Naive thymus-derived CD4-positive, alpha-beta T cell (primary cell): ENCODE data around the gene DHX57. TPM values are rescaled to one million over a fixed set of nuclear protein-coding genes. Genes with fewer than 3 reads are reported as not detected.
A peak's percentile ranks its signal among the peaks of the same experiment; 100 is the strongest.

Experiments
- ATAC-seq: fragments of 150-1000 bp; cut with Tn5 transposase; 2 replicates; pipeline ENCODE4 v1.10.0; 2021; ENCODE audit warnings: mild to moderate bottlenecking, moderate library complexity
- CTCF ChIA-PET: fragments of 350-600 bp; sonication (Branson Sonifier 250); formaldehyde crosslinking; loops from one replicate; lab custom pipeline; 2021; ENCODE audit warnings: antibody characterized with exemption; lab: Charles Lee
- POLR2A ChIA-PET: fragments of 350-600 bp; sonication (Branson Sonifier 250); formaldehyde crosslinking; loops from one replicate; lab custom pipeline; 2021; ENCODE audit warnings: antibody characterized with exemption, inconsistent platforms; lab: Charles Lee
- DNase-seq, 9 donors: peaks; one replicate each; pipeline versions ENCODE4 v3.0.0 to v3.0.0-alpha.2; 2020 to 2022; ENCODE audit warnings: mixed read lengths in 1 of 9
- H3K27ac ChIP-seq: one replicate; pipeline ENCODE4 v1.7.0; 2013; ENCODE audit warnings: mild to moderate bottlenecking, low read depth, low read length, moderate library complexity
- H3K27me3 ChIP-seq, 2 donors: one replicate each; pipeline ENCODE4 v1.7.0; 2013; ENCODE audit warnings: low read length in 2 of 2, mild to moderate bottlenecking in 2 of 2, moderate library complexity in 2 of 2; ENCODE audit not compliant: control insufficient read depth in 2 of 2, insufficient read depth in 2 of 2
- H3K36me3 ChIP-seq, 3 experiments: 1 replicate in 2 of 3; 2 replicates in 1 of 3; pipeline ENCODE4 v1.7.0; 2013; ENCODE audit warnings: low read length in 3 of 3, mild to moderate bottlenecking in 3 of 3, moderate library complexity in 1 of 3; ENCODE audit not compliant: insufficient read depth in 3 of 3, control insufficient read depth in 2 of 3
- H3K4me1 ChIP-seq, 2 donors: one replicate each; pipeline ENCODE4 v1.7.0; 2013; ENCODE audit warnings: low read length in 2 of 2, mild to moderate bottlenecking in 2 of 2, moderate library complexity in 1 of 2; ENCODE audit not compliant: control insufficient read depth in 2 of 2, insufficient read depth in 2 of 2
- H3K4me3 ChIP-seq: 2 replicates; pipeline ENCODE4 v1.7.0; 2013; ENCODE audit warnings: mild to moderate bottlenecking, low read length
- H3K9me3 ChIP-seq, 3 experiments: 1 replicate in 2 of 3; 2 replicates in 1 of 3; pipeline ENCODE4 v1.7.0; 2013; ENCODE audit warnings: low read length in 3 of 3; ENCODE audit not compliant: control insufficient read depth in 2 of 3
- H3K27ac Mint-ChIP-seq, 9 donors: one replicate each; pipeline ENCODE4 v1.8.0; 2020 to 2022; ENCODE audit warnings: mixed read lengths in 9 of 9, mild to moderate bottlenecking in 8 of 9, moderate library complexity in 5 of 9, inconsistent platforms in 2 of 9
- H3K27me3 Mint-ChIP-seq, 5 donors: one replicate each; pipeline ENCODE4 v1.8.0; 2021 to 2022; ENCODE audit warnings: mixed read lengths in 5 of 5, mild to moderate bottlenecking in 1 of 5
- H3K36me3 Mint-ChIP-seq, 5 donors: one replicate each; pipeline ENCODE4 v1.8.0; 2020 to 2022; ENCODE audit warnings: mixed read lengths in 5 of 5, mild to moderate bottlenecking in 3 of 5, inconsistent platforms in 1 of 5
- H3K4me1 Mint-ChIP-seq, 7 donors: one replicate each; pipeline ENCODE4 v1.8.0; 2020 to 2022; ENCODE audit warnings: mixed read lengths in 7 of 7, mild to moderate bottlenecking in 3 of 7, inconsistent platforms in 1 of 7
- H3K4me3 Mint-ChIP-seq, 10 donors: one replicate each; pipeline ENCODE4 v1.8.0; 2020 to 2022; ENCODE audit warnings: mild to moderate bottlenecking in 10 of 10, mixed read lengths in 10 of 10, moderate library complexity in 6 of 10, inconsistent platforms in 2 of 10
- H3K9me3 Mint-ChIP-seq, 11 donors: one replicate each; pipeline ENCODE4 v1.8.0; 2020 to 2022; ENCODE audit warnings: mixed read lengths in 11 of 11, mild to moderate bottlenecking in 4 of 11, inconsistent platforms in 1 of 11, moderate library complexity in 1 of 11
- intact Hi-C, 2 donors: fragments of 100-400 bp; cut with micrococcal nuclease; formaldehyde crosslinking; loops; one replicate each; pipeline ENCODE4 v1.15.1; 2023
- polyA plus RNA-seq, 2 donors: library from polyadenylated mRNA; unstranded; fragments of 300-500 nt; fragmentation: Illumina TruSeq; gene quantifications; one replicate each; pipeline ENCODE4 v1.2.3, GENCODE V29; 2021
- total RNA-seq, 6 experiments: library from RNA in 5 of 6; stranded (reverse) in 5 of 6; gene quantifications; 1 replicate in 5 of 6; 2 replicates in 1 of 6; pipeline ENCODE4 v1.2.3 and lab custom pipeline; 2021 to 2026

Gene DHX57
- total and polyA plus RNA-seq, 7 experiments from 2014 or later = 8.8 to 19.8 (median 17.9) TPM

DNA sequence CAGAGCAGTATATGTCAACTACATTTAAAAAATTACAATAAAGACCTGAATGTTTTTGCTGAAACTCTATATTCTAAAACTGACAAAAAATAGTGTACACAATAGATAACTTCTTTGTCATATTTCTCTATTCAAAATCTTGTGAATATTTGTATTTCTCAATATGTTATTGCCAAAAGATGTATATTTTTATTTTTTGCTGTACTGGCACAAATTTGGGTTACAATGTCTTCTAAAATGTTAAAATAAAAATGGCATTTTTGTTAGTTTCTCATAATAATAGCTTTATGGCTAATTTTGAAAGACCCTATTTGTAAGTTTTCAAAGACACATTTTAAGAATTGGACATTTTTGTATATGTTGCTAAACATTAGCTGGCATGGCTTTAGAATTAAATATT, 13.3 kb upstream of the DHX57 start:
- H3K27me3 ChIP-seq = no peaks in the 10 kb centered on the region
- intact Hi-C loops = no loop called here
- Mint-ChIP-seq H3K27me3 (peaks cover 0 to 12% (median 0%) of the 10 kb centered on the region in 5 donors), H3K4me3 (no peak overlapping the region), H3K9me3 (no peaks in the 10 kb centered on the region), H3K36me3 (peaks cover 0 to 4% (median 0%) of the 10 kb centered on the region in 5 donors), H3K4me1 (no peaks in the 10 kb centered on the region), H3K27ac (no peak overlapping the region)
- no peak overlapping the region for H3K27ac ChIP-seq
- no peaks in the 10 kb centered on the region for H3K9me3 ChIP-seq
- no peak overlapping the region for H3K4me3 ChIP-seq
- ATAC-seq (no peak), DNase-seq (no peak)
- no peaks in the 10 kb centered on the region for H3K36me3 ChIP-seq
- H3K4me1 ChIP-seq = no peaks in the 10 kb centered on the region
- ChIA-PET POLR2A (interaction anchor here (0.8 kb wide), 1 partner anchor 27 kb away, joined by 3 read pairs; no protein-coding TSS in a partner anchor), CTCF (no interaction called here)

DNA sequence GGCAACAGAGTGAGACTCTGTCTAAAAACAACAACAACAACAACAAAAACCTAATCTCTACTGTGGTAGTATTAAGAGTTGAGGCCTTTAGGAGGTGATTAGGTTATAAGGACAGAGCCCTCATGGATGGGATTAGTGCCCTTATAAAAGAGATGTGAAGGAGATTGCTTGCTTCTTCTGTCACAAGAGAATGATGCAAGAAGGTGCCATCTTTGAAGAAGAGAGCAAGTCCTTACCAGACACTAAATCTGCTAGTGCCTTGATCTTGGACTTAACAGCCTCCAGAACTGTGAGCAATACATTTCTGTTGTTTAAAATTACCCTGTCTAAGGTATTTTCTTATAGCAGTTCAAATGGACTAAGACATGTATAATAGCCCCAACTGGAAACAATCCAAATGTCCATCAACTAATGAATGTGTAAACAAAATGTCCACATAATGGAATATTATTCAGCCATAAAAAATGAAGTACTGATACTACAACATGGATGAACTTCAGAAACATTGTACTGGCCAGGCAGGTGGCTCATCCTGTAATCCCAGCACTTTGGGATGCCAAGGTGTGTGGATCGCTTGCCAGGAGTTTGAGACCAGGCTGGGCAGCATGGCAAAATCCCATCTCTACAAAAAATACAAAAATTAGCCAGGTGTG, 12.3 kb upstream of the DHX57 start:
- Mint-ChIP-seq H3K4me3 (no peak overlapping the region), H3K9me3 (no peaks in the 10 kb centered on the region), H3K4me1 (no peaks in the 10 kb centered on the region), H3K27me3 (peaks cover 0 to 12% (median 0%) of the 10 kb centered on the region in 5 donors), H3K36me3 (peaks cover 0 to 4% (median 0%) of the 10 kb centered on the region in 5 donors), H3K27ac (no peak overlapping the region)
- intact Hi-C loops = no loop called here
- H3K9me3 ChIP-seq = no peaks in the 10 kb centered on the region
- H3K36me3 ChIP-seq = no peaks in the 10 kb centered on the region
- DNase-seq = no peak
- no peaks in the 10 kb centered on the region for H3K4me1 ChIP-seq
- H3K4me3 ChIP-seq = no peak overlapping the region
- POLR2A ChIA-PET = no interaction called here
- H3K27me3 ChIP-seq = no peaks in the 10 kb centered on the region
- H3K27ac ChIP-seq = no peak overlapping the region
- CTCF ChIA-PET = no interaction called here
- ATAC-seq = no peak

DNA sequence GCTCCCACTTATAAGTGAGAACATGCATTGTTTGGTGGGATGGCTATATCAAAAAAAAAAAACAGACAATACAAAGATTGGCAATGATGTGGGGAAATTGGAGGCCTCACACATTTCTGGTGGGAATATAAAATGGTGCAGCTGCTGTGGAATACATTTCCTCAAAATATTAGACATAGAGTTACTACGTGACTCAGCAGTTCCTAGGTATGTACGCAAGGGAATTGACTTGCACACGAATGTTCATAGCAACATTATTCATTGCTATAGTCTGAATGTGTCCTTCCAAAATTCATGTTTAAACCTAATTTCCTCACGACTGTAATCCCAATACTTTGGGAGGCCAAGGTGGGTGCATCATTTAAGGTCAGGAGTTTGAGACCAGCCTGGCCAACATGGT, 11.6 kb upstream of the DHX57 start:
- no peak overlapping the region for H3K27ac ChIP-seq
- no peak overlapping the region for H3K4me3 ChIP-seq
- Mint-ChIP-seq H3K4me3 (no peak overlapping the region), H3K36me3 (peaks cover 0 to 4% (median 0%) of the 10 kb centered on the region in 5 donors), H3K27ac (no peak overlapping the region), H3K4me1 (no peaks in the 10 kb centered on the region), H3K9me3 (no peaks in the 10 kb centered on the region), H3K27me3 (peaks cover 0 to 12% (median 0%) of the 10 kb centered on the region in 5 donors)
- no peaks in the 10 kb centered on the region for H3K9me3 ChIP-seq
- intact Hi-C loops = no loop called here
- CTCF ChIA-PET = no interaction called here
- no peaks in the 10 kb centered on the region for H3K27me3 ChIP-seq
- no peak for ATAC-seq
- H3K36me3 ChIP-seq = no peaks in the 10 kb centered on the region
- DNase-seq = no peak
- POLR2A ChIA-PET = no interaction called here
- no peaks in the 10 kb centered on the region for H3K4me1 ChIP-seq

DNA sequence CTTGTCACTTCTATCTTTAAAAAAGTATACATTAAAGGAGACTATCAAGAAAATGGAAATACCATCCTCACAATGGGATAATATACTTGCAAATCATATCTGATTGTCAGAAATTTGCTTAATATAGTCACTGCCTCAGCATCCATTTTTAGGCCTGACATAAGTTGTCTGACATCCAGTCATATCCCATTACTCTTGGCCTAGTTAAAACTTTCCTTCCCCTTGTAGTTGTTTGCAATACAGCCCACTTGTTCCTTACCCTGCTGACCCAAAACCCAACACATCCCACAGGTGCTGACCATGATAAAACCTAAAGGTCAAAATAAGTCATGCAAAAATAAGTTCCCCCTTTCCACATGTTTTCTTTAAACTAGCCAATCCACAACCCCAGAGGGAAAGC, 10.3 kb upstream of the DHX57 start:
- H3K4me3 Mint-ChIP-seq = no peak overlapping the region
- Histone ChIP-seq H3K36me3 (no peaks in the 10 kb centered on the region), H3K9me3 (no peaks in the 10 kb centered on the region), H3K4me1 (no peaks in the 10 kb centered on the region), H3K27me3 (no peaks in the 10 kb centered on the region), H3K4me3 (no peak overlapping the region), H3K27ac (no peak overlapping the region)
- H3K36me3 Mint-ChIP-seq = peaks cover 0 to 4% (median 0%) of the 10 kb centered on the region in 5 donors
- H3K27ac Mint-ChIP-seq = no peak overlapping the region
- ATAC-seq (no peak), DNase-seq (no peak)
- POLR2A ChIA-PET = interaction anchor here (1.0 kb wide), 1 partner anchor 10 kb away, joined by 3 read pairs; the partner anchor contains the start of genes DHX57 and MORN2
- CTCF ChIA-PET = no interaction called here
- peaks cover 0 to 7% (median 0%) of the 10 kb centered on the region in 5 donors for H3K27me3 Mint-ChIP-seq
- no peaks in the 10 kb centered on the region for H3K4me1 Mint-ChIP-seq
- intact Hi-C loops = no loop called here
- no peaks in the 10 kb centered on the region for H3K9me3 Mint-ChIP-seq

DNA sequence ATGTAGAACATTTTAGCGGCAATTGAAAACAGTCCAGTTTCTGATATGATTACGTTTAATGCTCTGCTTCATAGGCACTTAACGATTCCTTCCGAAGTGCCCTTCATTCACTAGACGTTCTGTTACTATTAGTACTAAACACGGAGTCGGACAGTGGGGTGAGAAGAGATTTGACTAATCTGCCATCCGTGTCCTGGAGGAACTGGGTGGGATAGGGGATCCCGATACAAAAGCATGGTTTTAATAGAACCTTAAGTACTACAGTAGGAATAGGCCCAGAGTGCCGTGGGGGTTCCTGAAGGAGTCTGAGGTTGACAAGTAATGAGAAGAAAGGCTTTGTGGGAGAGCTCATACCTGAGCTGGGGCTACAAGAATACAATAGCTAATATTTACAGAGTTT, 673 bp upstream of the DHX57 start:
- H3K27ac ChIP-seq = no peak overlapping the region
- ATAC-seq (no peak), DNase-seq (no peak)
- no peaks in the 10 kb centered on the region for H3K27me3 Mint-ChIP-seq
- H3K36me3 Mint-ChIP-seq = peaks cover 1 to 18% (median 12%) of the 10 kb centered on the region in 5 donors
- H3K4me1 Mint-ChIP-seq = peaks cover 12 to 46% (median 32%) of the 10 kb centered on the region in 7 donors
- no peaks in the 10 kb centered on the region for H3K27me3 ChIP-seq
- peak overlapping the region; percentile 91 for H3K4me3 ChIP-seq
- intact Hi-C loops = loop anchor here (2.0 to 10.0 kb wide), 5 partner anchors 98 to 558 kb away; partner anchors contain the start of genes GALM (in 1 of the 2), GEMIN6 (in 1 of the 2), MAP4K3 (in 1 of the 2) and SOS1 (in 1 of the 2)
- H3K4me1 ChIP-seq = peaks cover 11 to 14% of the 10 kb centered on the region in 2 donors
- H3K27ac Mint-ChIP-seq = peak overlapping the region; percentile 82 to 99 (median 95)
- POLR2A ChIA-PET = interaction anchor here (0.9 to 1.0 kb wide), 3 partner anchors 10 to 135 kb away, joined by 3 read pairs; no protein-coding TSS in a partner anchor
- CTCF ChIA-PET = no interaction called here
- peaks cover 0 to 5% (median 0%) of the 10 kb centered on the region in 3 experiments for H3K36me3 ChIP-seq
- no peaks in the 10 kb centered on the region for H3K9me3 ChIP-seq
- H3K4me3 Mint-ChIP-seq = peak overlapping the region; percentile 94 to 100 (median 96)
- H3K9me3 Mint-ChIP-seq = peaks cover 0 to 15% (median 7%) of the 10 kb centered on the region in 11 donors

DNA sequence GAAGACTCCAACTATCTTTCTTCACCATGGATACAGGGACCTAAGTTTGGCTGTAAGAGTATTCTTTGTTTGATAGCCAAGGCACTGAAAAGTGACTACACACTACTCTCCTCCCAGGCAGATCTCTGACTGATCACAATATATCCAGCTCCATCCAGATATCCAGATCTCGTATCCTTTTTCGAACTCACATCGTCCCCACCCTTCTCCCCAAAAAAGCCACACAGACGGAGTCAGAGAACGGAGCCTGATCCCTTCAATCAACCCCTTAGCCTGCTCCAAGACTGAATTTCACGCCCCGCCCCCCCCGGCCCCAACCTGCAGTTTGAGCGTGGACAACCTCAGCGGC, 533 bp downstream of the DHX57 start:
- Histone ChIP-seq H3K36me3 (peaks cover 0 to 5% (median 0%) of the 10 kb centered on the region in 3 experiments), H3K9me3 (peaks cover 0 to 2% (median 0%) of the 10 kb centered on the region in 3 experiments), H3K27ac (peak overlapping the region; percentile 69), H3K27me3 (no peaks in the 10 kb centered on the region), H3K4me1 (peaks cover 11 to 14% of the 10 kb centered on the region in 2 donors), H3K4me3 (peak overlapping the region; percentile 91)
- ATAC-seq (no peak), DNase-seq (no peak)
- Mint-ChIP-seq H3K4me1 (peaks cover 15 to 49% (median 33%) of the 10 kb centered on the region in 7 donors), H3K9me3 (peaks cover under 1 to 21% (median 9%) of the 10 kb centered on the region in 11 donors), H3K27me3 (no peaks in the 10 kb centered on the region), H3K4me3 (peak overlapping the region; percentile 94 to 100 (median 96)), H3K27ac (peak overlapping the region; percentile 82 to 99 (median 95)), H3K36me3 (peaks cover 5 to 25% (median 17%) of the 10 kb centered on the region in 5 donors)
- CTCF ChIA-PET = no interaction called here
- intact Hi-C loops = loop anchor here (1.0 to 10.0 kb wide), 7 partner anchors 97 to 560 kb away; partner anchors contain the start of genes GALM (in 1 of the 2), GEMIN6 (in 1 of the 2), MAP4K3 (in 1 of the 2) and SOS1 (in 1 of the 2)
- POLR2A ChIA-PET = interaction anchor here (0.7 kb wide), 1 partner anchor 35 kb away, joined by 6 read pairs; no protein-coding TSS in a partner anchor
